SK-N-SH treated with all-trans-retinoic acid at 6 μM for 48 hours (cell line): ENCODE data around the gene NCOA5.

Experiments
- ARNTL ChIP-seq: fragments of 450-650 bp; formaldehyde crosslinking; IDR thresholded peaks from 2 replicates; pipeline ENCODE4 v1.5.0; 2020; ENCODE audit warnings: low read depth, mild to moderate bottlenecking, moderate library complexity, borderline replicate concordance
- BACH2 ChIP-seq: fragments of 250-450 bp; sonication (Bioruptor Pico); IDR thresholded peaks from 2 replicates; pipeline ENCODE4 v1.9.0; 2021; ENCODE audit warnings: mild to moderate bottlenecking, borderline replicate concordance
- CSDC2 ChIP-seq: fragments of 250-450 bp; sonication (Bioruptor Pico); IDR thresholded peaks from 2 replicates; pipeline ENCODE4 v1.5.0; 2020; ENCODE audit warnings: mild to moderate bottlenecking, moderate library complexity
- ISL1 ChIP-seq: fragments of 250-450 bp; sonication (Bioruptor Pico); IDR thresholded peaks from 2 replicates; pipeline ENCODE4 v2.1.2; 2022; ENCODE audit warnings: mild to moderate bottlenecking, moderate library complexity
- PATZ1 ChIP-seq: fragments of 250-450 bp; sonication (Bioruptor Pico); IDR thresholded peaks from 2 replicates; pipeline ENCODE4 v1.8.0; 2020; ENCODE audit warnings: mild to moderate bottlenecking, moderate library complexity, borderline replicate concordance
- PPARA ChIP-seq: fragments of 250-450 bp; sonication (Bioruptor Pico); IDR thresholded peaks from 2 replicates; pipeline ENCODE4 v1.5.0; 2020; ENCODE audit warnings: mild to moderate bottlenecking, borderline replicate concordance
- ZNF565 ChIP-seq: fragments of 450-650 bp; formaldehyde crosslinking; conservative IDR thresholded peaks from 2 replicates; pipeline ENCODE4 v1.5.0; 2020; ENCODE audit warnings: low read depth, mild to moderate bottlenecking, moderate library complexity
- ZNF70 ChIP-seq: fragments of 450-650 bp; formaldehyde crosslinking; IDR thresholded peaks from 2 replicates; pipeline ENCODE4 v1.5.0; 2020; ENCODE audit warnings: mild to moderate bottlenecking, moderate library complexity
- TF ChIP-seq, protein P1 (sequence below): fragments of 250-450 bp; sonication (Bioruptor Pico); IDR thresholded peaks from 2 replicates; pipeline ENCODE4 v1.5.1; 2021; ENCODE audit warnings: mild to moderate bottlenecking, moderate library complexity

- TF ChIP-seq CSDC2: no peak
- TF ChIP-seq ARNTL: no peak
- no peak for TF ChIP-seq PPARA
- no peak for TF ChIP-seq BACH2 (CRISPR knock-in tag)
- TF ChIP-seq, protein P1, sequence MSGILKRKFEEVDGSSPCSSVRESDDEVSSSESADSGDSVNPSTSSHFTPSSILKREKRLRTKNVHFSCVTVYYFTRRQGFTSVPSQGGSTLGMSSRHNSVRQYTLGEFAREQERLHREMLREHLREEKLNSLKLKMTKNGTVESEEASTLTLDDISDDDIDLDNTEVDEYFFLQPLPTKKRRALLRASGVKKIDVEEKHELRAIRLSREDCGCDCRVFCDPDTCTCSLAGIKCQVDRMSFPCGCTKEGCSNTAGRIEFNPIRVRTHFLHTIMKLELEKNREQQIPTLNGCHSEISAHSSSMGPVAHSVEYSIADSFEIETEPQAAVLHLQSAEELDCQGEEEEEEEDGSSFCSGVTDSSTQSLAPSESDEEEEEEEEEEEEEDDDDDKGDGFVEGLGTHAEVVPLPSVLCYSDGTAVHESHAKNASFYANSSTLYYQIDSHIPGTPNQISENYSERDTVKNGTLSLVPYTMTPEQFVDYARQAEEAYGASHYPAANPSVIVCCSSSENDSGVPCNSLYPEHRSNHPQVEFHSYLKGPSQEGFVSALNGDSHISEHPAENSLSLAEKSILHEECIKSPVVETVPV (CRISPR knock-in tag): no peak
- TF ChIP-seq PATZ1 (CRISPR knock-in tag): no peak
- TF ChIP-seq ISL1 (CRISPR knock-in tag): no peak
- TF ChIP-seq ZNF565 (CRISPR knock-in tag): no peak
- no peak for TF ChIP-seq ZNF70 (CRISPR knock-in tag)
Measured at GRCh38 chr20:46107061-46107460, 17.3 kb upstream of the NCOA5 start.
